Activated CD4-positive, CD25-positive, alpha-beta regulatory T cell treated with anti-CD3 and anti-CD28 coated beads, Interleukin-2, amount 50 U/mL, for 24 hours (primary cell): ENCODE measurements around the gene PKP2.

Experiments used
- ATAC-seq, 2 donors: fragments of 150-1000 bp; cut with Tn5 transposase; one replicate each; pipeline ENCODE4 v1.10.0; 2021; ENCODE audit warnings: mild to moderate bottlenecking in 1 of 2, moderate library complexity in 1 of 2

PKP2 gene

GRCh38 chr12:32860192-32860591 lies 36.4 kb downstream of the PKP2 start:
- ATAC-seq, result no peak

GRCh38 chr12:32859389-32859788 lies 37.2 kb downstream of the PKP2 start:
- ATAC-seq, result no peak

GRCh38 chr12:32854716-32855115 lies 41.9 kb downstream of the PKP2 start:
- no peak for ATAC-seq

GRCh38 chr12:32854097-32854496 lies 42.5 kb downstream of the PKP2 start:
- ATAC-seq, result no peak

- ATAC-seq, result no peak
These were observed 49.3 kb downstream of the PKP2 start for GRCh38 chr12:32847287-32847686.

- ATAC-seq, result no peak
These were observed 50.5 kb downstream of the PKP2 start for GRCh38 chr12:32846053-32846452.

- ATAC-seq, result no peak
These were observed 53.0 kb downstream of the PKP2 start for GRCh38 chr12:32843528-32844095.

GRCh38 chr12:32841061-32841460 lies 55.5 kb downstream of the PKP2 start:
- ATAC-seq, result no peak

GRCh38 chr12:32839828-32840227 lies 56.7 kb downstream of the PKP2 start:
- ATAC-seq, result no peak

- no peak for ATAC-seq
These were observed 58.6 kb downstream of the PKP2 start for GRCh38 chr12:32837974-32838373.

GRCh38 chr12:32836710-32837109 lies 59.9 kb downstream of the PKP2 start:
- no peak for ATAC-seq

GRCh38 chr12:32834122-32834521 lies 62.5 kb downstream of the PKP2 start:
- ATAC-seq, result no peak

GRCh38 chr12:32828552-32828951 lies 68.0 kb downstream of the PKP2 start:
- no peak for ATAC-seq

- no peak for ATAC-seq
These were observed 68.5 kb downstream of the PKP2 start for GRCh38 chr12:32828120-32828519.

- no peak for ATAC-seq
These were observed 69.7 kb downstream of the PKP2 start for GRCh38 chr12:32826807-32827412.

- ATAC-seq, result no peak
These were observed 72.0 kb downstream of the PKP2 start for GRCh38 chr12:32824596-32824995.

GRCh38 chr12:32822344-32822743 lies 74.2 kb downstream of the PKP2 start:
- ATAC-seq, result no peak

- ATAC-seq, result no peak
These were observed 74.9 kb downstream of the PKP2 start for GRCh38 chr12:32821710-32822109.

- no peak for ATAC-seq
These were observed 75.3 kb downstream of the PKP2 start for GRCh38 chr12:32821293-32821692.

- no peak for ATAC-seq
These were observed 76.1 kb downstream of the PKP2 start for GRCh38 chr12:32820376-32820931.

GRCh38 chr12:32819424-32819823 lies 77.2 kb downstream of the PKP2 start:
- ATAC-seq, result no peak

GRCh38 chr12:32811686-32812392 lies 84.7 kb downstream of the PKP2 start:
- no peak for ATAC-seq

GRCh38 chr12:32809846-32810245 lies 86.7 kb downstream of the PKP2 start:
- no peak for ATAC-seq

GRCh38 chr12:32809196-32809595 lies 87.4 kb downstream of the PKP2 start:
- ATAC-seq, result no peak
